ENCODE data around the gene COL13A1. TPM values are rescaled to one million over a fixed set of nuclear protein-coding genes. Genes with fewer than 3 reads are reported as not detected.

Gene COL13A1
- total and polyA plus RNA-seq, 4 donors = 0.17 to 0.47 (median 0.18) TPM

DNA sequence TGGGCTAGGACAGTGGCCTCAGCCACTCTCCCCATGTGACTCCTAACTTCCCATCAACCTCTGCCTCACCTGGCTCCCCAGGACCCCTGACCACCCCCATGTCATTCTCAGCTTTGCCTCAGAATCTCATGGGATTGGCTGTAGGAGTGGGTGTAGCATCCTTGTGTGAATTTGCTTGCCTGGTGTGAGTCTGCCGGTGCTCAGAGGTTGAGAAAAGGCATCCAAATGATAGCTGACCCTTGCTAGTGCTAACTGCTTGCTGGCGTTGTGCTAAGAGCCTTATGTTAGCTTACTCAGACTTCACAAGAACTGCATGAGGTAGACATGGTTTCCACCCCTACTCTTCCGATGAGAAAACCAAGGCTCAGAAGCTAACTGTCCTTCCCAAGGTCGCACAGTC lies 74.2 kb downstream of the COL13A1 start:
- no peaks in the 10 kb centered on the region for H3K4me1 ChIP-seq (ENCODE audit: control insufficient read depth in 4 of 4, insufficient read depth in 4 of 4, low read length in 3 of 4)
- 86% methylated on average over 4 of the region's 4 CpGs for WGBS
- TF ChIP-seq, protein P1, sequence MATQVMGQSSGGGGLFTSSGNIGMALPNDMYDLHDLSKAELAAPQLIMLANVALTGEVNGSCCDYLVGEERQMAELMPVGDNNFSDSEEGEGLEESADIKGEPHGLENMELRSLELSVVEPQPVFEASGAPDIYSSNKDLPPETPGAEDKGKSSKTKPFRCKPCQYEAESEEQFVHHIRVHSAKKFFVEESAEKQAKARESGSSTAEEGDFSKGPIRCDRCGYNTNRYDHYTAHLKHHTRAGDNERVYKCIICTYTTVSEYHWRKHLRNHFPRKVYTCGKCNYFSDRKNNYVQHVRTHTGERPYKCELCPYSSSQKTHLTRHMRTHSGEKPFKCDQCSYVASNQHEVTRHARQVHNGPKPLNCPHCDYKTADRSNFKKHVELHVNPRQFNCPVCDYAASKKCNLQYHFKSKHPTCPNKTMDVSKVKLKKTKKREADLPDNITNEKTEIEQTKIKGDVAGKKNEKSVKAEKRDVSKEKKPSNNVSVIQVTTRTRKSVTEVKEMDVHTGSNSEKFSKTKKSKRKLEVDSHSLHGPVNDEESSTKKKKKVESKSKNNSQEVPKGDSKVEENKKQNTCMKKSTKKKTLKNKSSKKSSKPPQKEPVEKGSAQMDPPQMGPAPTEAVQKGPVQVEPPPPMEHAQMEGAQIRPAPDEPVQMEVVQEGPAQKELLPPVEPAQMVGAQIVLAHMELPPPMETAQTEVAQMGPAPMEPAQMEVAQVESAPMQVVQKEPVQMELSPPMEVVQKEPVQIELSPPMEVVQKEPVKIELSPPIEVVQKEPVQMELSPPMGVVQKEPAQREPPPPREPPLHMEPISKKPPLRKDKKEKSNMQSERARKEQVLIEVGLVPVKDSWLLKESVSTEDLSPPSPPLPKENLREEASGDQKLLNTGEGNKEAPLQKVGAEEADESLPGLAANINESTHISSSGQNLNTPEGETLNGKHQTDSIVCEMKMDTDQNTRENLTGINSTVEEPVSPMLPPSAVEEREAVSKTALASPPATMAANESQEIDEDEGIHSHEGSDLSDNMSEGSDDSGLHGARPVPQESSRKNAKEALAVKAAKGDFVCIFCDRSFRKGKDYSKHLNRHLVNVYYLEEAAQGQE (IDR thresholded peaks at IDR 0.05) = no peak
- no peak for TF ChIP-seq HNF4A (conservative IDR thresholded peaks at IDR 0.05)
- TF ChIP-seq RAD21 (IDR thresholded peaks at IDR 0.05) = no peak
- TF ChIP-seq NR2F2 (IDR thresholded peaks at IDR 0.05) = no peak
- TF ChIP-seq, protein P2, sequence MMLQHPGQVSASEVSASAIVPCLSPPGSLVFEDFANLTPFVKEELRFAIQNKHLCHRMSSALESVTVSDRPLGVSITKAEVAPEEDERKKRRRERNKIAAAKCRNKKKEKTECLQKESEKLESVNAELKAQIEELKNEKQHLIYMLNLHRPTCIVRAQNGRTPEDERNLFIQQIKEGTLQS (IDR thresholded peaks at IDR 0.05) = no peak
- TF ChIP-seq GABPA (IDR thresholded peaks at IDR 0.05 in 1 of 2, conservative IDR thresholded peaks at IDR 0.05 in 1 of 2) = no peak
- TF ChIP-seq YY1 (IDR thresholded peaks at IDR 0.05) = no peak
- no peak for TF ChIP-seq EGR1 (IDR thresholded peaks at IDR 0.05; ENCODE audit: low read depth in 2 of 2)
- TF ChIP-seq, protein P3, sequence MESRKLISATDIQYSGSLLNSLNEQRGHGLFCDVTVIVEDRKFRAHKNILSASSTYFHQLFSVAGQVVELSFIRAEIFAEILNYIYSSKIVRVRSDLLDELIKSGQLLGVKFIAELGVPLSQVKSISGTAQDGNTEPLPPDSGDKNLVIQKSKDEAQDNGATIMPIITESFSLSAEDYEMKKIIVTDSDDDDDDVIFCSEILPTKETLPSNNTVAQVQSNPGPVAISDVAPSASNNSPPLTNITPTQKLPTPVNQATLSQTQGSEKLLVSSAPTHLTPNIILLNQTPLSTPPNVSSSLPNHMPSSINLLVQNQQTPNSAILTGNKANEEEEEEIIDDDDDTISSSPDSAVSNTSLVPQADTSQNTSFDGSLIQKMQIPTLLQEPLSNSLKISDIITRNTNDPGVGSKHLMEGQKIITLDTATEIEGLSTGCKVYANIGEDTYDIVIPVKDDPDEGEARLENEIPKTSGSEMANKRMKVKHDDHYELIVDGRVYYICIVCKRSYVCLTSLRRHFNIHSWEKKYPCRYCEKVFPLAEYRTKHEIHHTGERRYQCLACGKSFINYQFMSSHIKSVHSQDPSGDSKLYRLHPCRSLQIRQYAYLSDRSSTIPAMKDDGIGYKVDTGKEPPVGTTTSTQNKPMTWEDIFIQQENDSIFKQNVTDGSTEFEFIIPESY (IDR thresholded peaks at IDR 0.05) = no peak
- TF ChIP-seq FOXA2 (IDR thresholded peaks at IDR 0.05) = no peak
- TF ChIP-seq JUND (IDR thresholded peaks at IDR 0.05) = no peak
- no peak for TF ChIP-seq SP1 (IDR thresholded peaks at IDR 0.05)
- no peaks in the 10 kb centered on the region for H3K36me3 ChIP-seq (ENCODE audit: control insufficient read depth in 4 of 4, insufficient read depth in 3 of 4, low read depth in 1 of 4, low read length in 3 of 4)
- no peaks in the 10 kb centered on the region for H3K9me3 ChIP-seq (ENCODE audit: control insufficient read depth in 4 of 4, low read length in 3 of 4)
- peaks cover 0 to 3% (median 0%) of the 10 kb centered on the region in 4 donors for H3K27me3 ChIP-seq (ENCODE audit: control insufficient read depth in 4 of 4, insufficient read depth in 4 of 4, low read length in 3 of 4)
- H3K4me3 ChIP-seq (ENCODE audit: low read depth in 1 of 3, low read length in 3 of 3) = no peak overlapping the region
- no peak for DNase-seq (ENCODE audit: low spot score)
- H3K9ac ChIP-seq (ENCODE audit: low read depth in 1 of 2, low read length in 2 of 2) = no peak overlapping the region
- H3K27ac ChIP-seq (ENCODE audit: low read depth in 1 of 2, low read length in 2 of 2) = no peak overlapping the region

DNA sequence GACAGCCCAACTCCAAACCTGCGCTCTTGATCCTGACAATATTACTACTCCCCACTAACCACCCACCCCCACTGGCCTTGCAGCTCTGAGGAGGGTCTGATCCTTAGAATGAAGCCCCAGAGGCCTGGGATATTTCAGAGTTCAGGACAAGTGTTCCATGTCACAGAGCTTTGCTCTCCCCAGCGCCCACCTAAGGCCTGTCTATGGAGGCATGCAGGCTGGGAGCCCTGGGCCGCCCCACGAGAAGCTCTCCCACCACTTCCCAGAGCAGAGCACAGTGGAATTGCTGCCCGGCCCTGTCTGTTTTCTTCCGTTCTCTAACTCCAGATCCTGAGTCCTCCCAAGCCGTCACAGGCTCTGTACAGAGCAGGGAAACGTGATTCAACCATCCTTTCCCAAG lies 74.6 kb downstream of the COL13A1 start:
- 92% methylated on average over 8 of the region's 8 CpGs for WGBS
- Histone ChIP-seq H3K27ac (ENCODE audit: low read depth in 1 of 2, low read length in 2 of 2) (no peak overlapping the region), H3K36me3 (ENCODE audit: control insufficient read depth in 4 of 4, insufficient read depth in 3 of 4, low read depth in 1 of 4, low read length in 3 of 4) (no peaks in the 10 kb centered on the region), H3K9ac (ENCODE audit: low read depth in 1 of 2, low read length in 2 of 2) (no peak overlapping the region), H3K4me1 (ENCODE audit: control insufficient read depth in 4 of 4, insufficient read depth in 4 of 4, low read length in 3 of 4) (no peaks in the 10 kb centered on the region), H3K4me3 (ENCODE audit: low read depth in 1 of 3, low read length in 3 of 3) (no peak overlapping the region), H3K27me3 (ENCODE audit: control insufficient read depth in 4 of 4, insufficient read depth in 4 of 4, low read length in 3 of 4) (peaks cover 0 to 3% (median 0%) of the 10 kb centered on the region in 4 donors), H3K9me3 (ENCODE audit: control insufficient read depth in 4 of 4, low read length in 3 of 4) (no peaks in the 10 kb centered on the region)
- TF ChIP-seq FOXA1 (IDR thresholded peaks at IDR 0.05) (no peak), RXRA (IDR thresholded peaks at IDR 0.05) (no peak), HNF4A (conservative IDR thresholded peaks at IDR 0.05) (no peak), HNF4G (IDR thresholded peaks at IDR 0.05) (no peak), NR2F2 (IDR thresholded peaks at IDR 0.05) (no peak), GABPA (IDR thresholded peaks at IDR 0.05 in 1 of 2, conservative IDR thresholded peaks at IDR 0.05 in 1 of 2) (no peak)
- TF ChIP-seq, protein P4, sequence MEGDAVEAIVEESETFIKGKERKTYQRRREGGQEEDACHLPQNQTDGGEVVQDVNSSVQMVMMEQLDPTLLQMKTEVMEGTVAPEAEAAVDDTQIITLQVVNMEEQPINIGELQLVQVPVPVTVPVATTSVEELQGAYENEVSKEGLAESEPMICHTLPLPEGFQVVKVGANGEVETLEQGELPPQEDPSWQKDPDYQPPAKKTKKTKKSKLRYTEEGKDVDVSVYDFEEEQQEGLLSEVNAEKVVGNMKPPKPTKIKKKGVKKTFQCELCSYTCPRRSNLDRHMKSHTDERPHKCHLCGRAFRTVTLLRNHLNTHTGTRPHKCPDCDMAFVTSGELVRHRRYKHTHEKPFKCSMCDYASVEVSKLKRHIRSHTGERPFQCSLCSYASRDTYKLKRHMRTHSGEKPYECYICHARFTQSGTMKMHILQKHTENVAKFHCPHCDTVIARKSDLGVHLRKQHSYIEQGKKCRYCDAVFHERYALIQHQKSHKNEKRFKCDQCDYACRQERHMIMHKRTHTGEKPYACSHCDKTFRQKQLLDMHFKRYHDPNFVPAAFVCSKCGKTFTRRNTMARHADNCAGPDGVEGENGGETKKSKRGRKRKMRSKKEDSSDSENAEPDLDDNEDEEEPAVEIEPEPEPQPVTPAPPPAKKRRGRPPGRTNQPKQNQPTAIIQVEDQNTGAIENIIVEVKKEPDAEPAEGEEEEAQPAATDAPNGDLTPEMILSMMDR (IDR thresholded peaks at IDR 0.05; ENCODE audit: low read depth, low read length, missing input control) = no peak
- TF ChIP-seq, protein P1 (IDR thresholded peaks at IDR 0.05) = no peak
- no peak for DNase-seq (ENCODE audit: low spot score)
